GM19099 (cell line): ENCODE results near the gene C12orf42.

Experiments used
- POLR2A ChIP-seq: IDR thresholded peaks from 3 replicates; pipeline ENCODE4 v1.6.1; 2011; ENCODE audit warnings: low read depth; ENCODE audit not compliant: insufficient read length; ENCODE audit errors: extremely low read depth

Gene C12orf42

GRCh38 chr12:103331643-103332042, 164.1 kb downstream of the C12orf42 start:
- TF ChIP-seq POLR2A = no peak

- no peak for TF ChIP-seq POLR2A
Observed at GRCh38 chr12:103330672-103331071, 165.1 kb downstream of the C12orf42 start.

- TF ChIP-seq POLR2A = no peak
Observed at GRCh38 chr12:103327676-103328075, 168.1 kb downstream of the C12orf42 start.

- TF ChIP-seq POLR2A = no peak
Observed at GRCh38 chr12:103326190-103326589, 169.6 kb downstream of the C12orf42 start.

GRCh38 chr12:103318566-103318965, 177.2 kb downstream of the C12orf42 start:
- TF ChIP-seq POLR2A = no peak

- no peak for TF ChIP-seq POLR2A
Observed at GRCh38 chr12:103317220-103317619, 178.5 kb downstream of the C12orf42 start.

- TF ChIP-seq POLR2A = no peak
Observed at GRCh38 chr12:103314786-103315185, 181.0 kb downstream of the C12orf42 start.

- no peak for TF ChIP-seq POLR2A
Observed at GRCh38 chr12:103313894-103314293, 181.9 kb downstream of the C12orf42 start.

- no peak for TF ChIP-seq POLR2A
Observed at GRCh38 chr12:103312742-103313354, 182.9 kb downstream of the C12orf42 start.

- no peak for TF ChIP-seq POLR2A
Observed at GRCh38 chr12:103310546-103311270, 185.1 kb downstream of the C12orf42 start.

GRCh38 chr12:103308396-103308795, 187.4 kb downstream of the C12orf42 start:
- no peak for TF ChIP-seq POLR2A

GRCh38 chr12:103303484-103303883, 192.3 kb downstream of the C12orf42 start:
- TF ChIP-seq POLR2A = no peak

GRCh38 chr12:103301642-103302591, 193.9 kb downstream of the C12orf42 start:
- TF ChIP-seq POLR2A = no peak

GRCh38 chr12:103288016-103288415, 207.8 kb downstream of the C12orf42 start:
- TF ChIP-seq POLR2A = no peak

GRCh38 chr12:103282124-103282523, 213.6 kb downstream of the C12orf42 start:
- TF ChIP-seq POLR2A = no peak
